Dedifferentiated amniotic fluid mesenchymal stem cell (primary cell): Measurements from ENCODE around the gene TMEM131.
"Not testable (repeated sequence)": the region's sequence is repeated elsewhere in the genome, so short reads cannot be mapped to it uniquely, and the experiment has no call there.

Experiments
- DNase-seq: peaks from one replicate; pipeline ENCODE4 v3.0.0-alpha.2; 2016; ENCODE audit errors: extremely low spot score

The TMEM131 gene, protein sequence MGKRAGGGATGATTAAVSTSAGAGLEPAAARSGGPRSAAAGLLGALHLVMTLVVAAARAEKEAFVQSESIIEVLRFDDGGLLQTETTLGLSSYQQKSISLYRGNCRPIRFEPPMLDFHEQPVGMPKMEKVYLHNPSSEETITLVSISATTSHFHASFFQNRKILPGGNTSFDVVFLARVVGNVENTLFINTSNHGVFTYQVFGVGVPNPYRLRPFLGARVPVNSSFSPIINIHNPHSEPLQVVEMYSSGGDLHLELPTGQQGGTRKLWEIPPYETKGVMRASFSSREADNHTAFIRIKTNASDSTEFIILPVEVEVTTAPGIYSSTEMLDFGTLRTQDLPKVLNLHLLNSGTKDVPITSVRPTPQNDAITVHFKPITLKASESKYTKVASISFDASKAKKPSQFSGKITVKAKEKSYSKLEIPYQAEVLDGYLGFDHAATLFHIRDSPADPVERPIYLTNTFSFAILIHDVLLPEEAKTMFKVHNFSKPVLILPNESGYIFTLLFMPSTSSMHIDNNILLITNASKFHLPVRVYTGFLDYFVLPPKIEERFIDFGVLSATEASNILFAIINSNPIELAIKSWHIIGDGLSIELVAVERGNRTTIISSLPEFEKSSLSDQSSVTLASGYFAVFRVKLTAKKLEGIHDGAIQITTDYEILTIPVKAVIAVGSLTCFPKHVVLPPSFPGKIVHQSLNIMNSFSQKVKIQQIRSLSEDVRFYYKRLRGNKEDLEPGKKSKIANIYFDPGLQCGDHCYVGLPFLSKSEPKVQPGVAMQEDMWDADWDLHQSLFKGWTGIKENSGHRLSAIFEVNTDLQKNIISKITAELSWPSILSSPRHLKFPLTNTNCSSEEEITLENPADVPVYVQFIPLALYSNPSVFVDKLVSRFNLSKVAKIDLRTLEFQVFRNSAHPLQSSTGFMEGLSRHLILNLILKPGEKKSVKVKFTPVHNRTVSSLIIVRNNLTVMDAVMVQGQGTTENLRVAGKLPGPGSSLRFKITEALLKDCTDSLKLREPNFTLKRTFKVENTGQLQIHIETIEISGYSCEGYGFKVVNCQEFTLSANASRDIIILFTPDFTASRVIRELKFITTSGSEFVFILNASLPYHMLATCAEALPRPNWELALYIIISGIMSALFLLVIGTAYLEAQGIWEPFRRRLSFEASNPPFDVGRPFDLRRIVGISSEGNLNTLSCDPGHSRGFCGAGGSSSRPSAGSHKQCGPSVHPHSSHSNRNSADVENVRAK (N-terminal part only)

DNA sequence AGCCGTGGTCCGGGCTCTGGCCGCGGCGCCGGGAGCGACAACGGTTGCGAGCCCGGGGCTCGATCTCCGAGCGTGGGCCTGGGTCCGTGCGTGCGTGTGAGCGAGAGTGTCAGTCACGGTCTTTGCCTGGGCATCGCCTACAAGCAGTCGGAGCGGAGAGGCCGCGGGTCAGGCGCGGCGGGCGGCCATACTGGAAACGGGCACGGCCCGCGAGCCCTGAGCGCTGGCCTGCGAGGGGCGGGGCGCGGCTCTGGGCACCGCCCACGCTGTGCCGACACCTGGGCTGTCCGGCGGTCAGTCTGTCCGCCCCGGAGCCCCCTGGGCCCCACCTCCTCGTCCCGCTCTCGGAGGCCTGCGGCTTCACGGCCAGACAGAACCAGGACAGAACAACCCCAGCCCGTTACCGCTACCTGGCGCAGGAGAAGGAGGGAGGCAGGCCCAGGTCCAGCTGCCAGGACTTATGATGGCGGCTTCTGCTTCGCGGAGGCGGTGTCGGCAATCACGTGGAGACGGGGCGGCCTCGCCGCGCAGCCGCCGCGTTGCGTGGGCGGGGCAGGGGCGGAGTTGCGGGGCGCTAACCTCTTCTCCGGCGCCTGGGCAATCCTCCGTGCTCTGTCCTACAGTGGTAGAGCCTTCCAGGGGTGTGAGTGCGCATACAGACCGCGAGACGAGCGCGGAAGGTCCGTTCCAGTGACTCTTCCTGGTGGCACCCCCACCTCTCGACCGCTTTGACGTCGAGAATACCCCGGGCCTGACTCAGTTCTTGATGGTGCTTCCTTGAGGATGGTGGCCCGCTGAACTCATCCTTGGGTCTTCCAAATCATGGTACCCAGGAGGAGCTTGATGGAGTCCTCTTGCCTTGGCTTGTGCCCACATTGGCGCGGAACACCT, at the start of gene TMEM131:
TSS of gene TMEM131 (minus strand) at position 215 of the 891 bp plus-strand sequence. CDS start 286 bp downstream, outside the sequence.
- peak; percentile 84 for DNase-seq

DNA sequence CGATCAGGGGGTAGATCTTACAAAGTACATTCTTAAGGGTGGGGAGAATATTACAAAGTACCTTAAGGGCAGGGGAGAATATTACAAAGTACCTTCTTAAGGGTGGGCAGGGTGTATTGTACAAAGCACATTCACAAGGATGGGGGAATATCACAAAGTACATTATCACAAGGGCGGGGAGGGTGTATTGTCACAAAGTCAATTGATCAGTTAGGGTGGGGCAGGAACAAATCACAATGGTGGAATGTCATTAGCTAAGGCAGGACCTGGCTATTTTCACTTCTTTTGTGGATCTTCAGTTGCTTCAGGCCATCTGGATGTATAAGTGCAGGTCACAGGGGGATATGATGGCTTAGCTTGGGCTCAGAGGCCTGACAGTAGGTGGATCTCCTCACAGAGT, 49.0 kb upstream of the TMEM131 start:
- DNase-seq, result not testable (repeated sequence)

DNA sequence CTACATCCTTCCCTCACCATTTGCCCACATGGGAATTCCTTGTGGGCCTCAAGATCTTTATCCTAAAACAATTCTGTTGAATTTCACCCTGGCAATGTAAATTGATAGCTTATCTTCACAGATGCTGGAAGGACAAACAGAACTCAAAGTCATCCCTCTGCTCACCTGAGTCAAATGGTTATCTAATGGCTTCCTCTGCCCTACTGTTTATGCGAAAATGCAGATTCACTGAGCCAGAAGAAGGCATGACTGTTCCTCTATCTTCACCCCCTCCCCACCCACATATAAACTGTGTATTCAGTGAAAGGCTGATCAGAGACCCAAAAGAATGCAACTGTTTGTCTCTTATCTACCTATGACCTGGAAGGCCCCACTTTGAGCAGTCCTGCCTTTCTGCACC, 47.4 kb upstream of the TMEM131 start:
- DNase-seq, result no peak

DNA sequence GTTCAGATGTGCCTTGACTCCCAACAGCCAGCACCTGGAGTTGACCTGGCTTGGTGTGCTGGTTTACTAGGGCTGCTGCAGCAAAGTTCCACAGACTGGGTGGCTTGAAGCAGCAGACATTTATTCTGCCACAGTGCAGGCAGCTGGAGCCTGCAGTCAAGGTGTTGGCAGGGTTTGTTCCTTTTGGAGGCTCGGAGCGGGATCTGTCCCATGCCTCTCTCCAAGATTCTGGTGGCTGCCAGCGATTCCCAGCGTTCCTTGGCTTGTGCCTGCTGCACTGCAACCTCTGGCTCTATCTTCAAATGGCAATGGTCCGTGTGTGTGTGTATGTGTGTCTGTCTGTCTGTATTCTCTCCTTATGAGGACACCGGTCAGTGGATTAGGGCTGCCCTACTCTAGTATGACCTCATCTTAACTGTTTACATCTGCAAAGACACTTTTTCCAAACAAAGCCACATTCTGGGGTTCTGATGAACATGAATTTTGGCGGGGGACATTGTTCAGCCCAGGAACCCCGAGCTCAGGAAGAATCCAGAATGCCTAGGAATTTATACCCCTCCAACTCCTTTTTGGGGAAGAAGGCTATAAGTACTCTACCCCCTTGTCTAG, 44.7 kb upstream of the TMEM131 start:
- no peak for DNase-seq

DNA sequence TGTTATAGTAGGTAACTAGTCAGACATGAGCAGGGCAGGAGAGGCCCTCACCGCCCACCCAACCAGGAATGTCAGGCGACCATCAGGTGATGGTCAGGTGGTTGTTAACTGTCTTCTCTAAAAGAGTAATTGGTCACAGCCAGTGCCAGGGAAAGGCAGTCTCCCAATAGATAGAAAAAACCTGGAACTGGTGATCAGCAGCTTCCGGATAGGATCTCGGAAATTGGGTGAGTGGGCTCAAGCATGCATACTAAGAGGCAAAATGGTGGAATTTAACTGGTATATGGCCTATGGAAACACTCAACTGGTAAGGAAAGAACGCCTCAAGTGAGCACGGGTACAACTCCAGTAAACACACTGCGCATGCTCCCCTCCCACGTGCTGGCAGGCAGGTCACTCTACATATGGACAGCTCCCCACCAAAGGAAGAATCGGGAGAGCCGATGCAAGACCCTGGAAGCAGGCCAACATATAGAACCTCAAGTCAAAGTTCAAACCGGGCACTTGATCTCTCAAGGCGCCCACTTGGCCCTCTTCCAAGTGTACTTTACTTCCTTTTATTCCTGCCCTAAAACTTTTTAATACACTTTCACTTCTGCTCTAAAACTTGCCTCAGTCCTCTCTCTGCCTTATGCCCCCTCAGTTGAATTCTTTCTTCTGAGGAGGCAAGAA, 43.5 kb upstream of the TMEM131 start:
- DNase-seq, result no peak

DNA sequence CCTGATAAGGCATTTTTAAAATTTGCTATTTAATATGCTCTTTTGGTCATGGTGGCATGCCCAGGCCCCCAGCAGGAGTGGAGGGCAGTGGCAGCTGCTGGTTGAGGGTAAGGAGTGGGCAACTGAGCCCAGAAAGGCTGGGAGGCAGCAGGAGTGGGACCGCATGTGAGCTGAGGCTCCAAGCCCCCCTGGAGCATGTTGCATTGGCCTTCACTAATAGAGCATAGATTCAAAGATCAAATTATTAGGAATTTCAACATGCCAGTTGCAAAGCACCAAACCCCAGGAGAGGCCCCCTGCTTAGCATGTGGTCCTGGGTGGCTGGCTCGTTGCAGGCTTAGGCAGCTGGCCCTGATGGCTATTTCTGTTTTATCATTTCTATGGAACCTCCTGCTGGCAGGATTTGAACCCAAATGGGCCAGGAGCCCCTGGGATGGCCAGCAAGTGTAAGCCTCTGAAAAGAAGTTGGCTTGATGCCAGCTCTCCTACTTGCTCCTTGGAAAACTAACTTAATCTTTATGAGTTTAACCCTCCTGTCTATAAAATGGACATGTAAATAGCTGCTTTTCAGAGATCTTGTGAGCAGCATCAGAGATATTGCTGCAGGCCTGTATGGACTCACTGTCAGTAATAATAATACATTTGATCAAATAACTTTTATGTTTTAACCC, 42.1 kb upstream of the TMEM131 start:
- DNase-seq, result no peak

DNA sequence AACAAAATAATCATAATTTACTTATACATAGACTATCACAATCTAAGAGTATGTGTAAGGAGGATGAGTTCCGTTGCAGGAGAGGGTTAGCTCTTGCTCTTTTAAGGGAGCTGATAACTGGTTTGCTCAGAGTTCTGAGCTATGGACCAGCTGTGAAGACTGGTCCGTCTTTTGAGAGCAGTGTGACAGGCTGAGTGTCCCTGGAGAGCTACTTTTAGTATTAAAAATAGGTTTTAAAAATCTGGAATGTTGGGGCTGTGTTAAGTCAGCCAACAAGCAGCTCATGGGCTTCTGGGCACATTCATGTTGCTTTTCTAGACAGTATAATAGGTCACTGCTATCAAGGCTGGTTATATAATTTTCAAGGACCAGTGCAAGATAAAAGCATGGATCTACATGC, 41.5 kb upstream of the TMEM131 start:
- no peak for DNase-seq

DNA sequence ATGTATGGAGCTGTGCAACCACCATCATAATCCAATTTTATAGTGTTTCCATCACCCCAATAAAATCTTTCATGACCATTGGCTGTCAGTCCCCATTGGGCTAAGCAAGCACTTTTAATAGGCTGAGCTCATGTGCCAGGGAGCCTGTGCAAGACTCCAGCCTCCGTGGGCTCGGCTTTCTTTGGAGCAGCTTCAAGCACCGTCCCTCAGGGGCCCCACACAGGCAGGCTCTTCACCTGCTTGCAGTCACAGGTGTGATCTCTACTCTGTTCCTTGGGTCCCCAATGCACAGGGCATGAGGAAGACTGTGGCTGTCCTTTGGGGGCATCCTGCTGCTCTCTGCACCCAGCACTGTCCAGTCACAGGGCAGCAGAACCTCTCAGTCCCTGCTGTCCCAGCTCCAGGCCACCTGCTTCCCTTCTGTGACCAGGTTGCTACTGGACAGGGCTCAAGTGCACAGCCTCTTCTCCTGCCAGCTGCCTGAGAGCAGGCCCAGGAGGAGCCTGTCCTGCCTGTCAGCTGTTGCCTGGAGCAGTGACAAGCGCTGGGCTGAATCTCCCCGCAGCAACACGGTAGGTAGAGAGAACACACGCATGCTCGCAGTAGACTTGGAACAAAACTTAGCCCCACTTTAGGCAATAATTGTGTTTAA, 40.7 kb upstream of the TMEM131 start:
- DNase-seq, result no peak

DNA sequence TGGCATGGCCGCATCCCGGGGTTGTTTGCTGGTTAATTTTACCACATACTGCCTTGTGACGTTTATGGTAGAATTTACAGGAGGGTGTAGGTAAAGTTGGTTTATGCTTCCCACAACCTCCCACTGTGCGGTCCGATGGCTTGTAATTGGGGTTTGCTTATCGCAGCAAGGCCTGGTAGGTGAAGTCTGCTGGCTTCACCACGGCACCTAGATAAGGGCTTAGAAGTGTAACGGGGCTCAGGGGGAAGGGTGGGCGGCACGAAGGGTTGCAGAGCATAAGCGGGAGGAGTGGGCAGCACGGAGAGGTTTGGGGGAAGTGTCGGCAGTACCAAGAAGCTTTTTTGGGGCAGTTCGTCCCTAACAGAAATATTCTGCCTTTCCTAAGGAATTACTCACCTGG, 39.0 kb upstream of the TMEM131 start:
- DNase-seq, result no peak

DNA sequence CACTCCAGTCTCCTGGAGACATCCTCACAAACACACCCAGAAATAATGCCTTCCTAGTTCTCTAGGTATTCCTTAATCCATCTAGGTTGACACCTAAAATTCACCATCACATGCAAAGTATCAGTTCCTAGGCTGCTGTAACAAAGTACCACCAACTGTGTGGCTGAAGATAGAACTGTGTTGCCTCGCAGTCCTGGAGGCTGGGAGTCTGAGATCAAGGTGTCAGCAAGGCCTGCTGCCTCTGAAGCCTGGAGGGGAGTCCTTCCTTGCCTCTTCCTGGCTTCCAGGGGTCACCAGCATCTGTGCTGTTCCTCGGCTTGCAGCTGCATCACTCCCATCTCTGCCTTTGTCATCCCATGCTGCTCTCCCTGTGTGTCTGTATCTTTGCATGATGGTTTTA, 36.3 kb upstream of the TMEM131 start:
- DNase-seq, result no peak

DNA sequence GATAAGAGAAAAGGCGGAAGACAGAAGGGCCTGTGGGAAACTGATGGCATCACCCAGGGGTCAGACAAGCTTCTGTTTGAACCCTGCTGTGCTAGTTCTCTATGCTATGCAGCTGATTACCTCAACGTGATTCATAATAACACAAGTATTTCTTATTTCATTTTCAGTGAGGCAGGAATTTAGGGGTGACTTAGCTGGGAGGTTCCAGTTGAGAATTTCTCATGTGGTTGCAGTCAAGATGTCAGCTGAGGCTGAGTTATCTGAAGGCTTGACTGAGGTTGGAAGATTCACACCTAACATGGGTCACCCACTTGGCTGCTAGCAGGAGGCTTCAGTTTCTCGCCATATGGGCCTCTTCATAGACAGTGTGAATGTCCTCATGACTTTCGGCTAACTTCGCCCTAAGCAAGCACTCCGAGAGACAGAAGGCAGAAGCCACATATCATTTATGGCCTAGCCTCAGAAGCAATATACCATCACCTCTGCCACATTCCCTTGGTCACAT, 34.0 kb upstream of the TMEM131 start:
- no peak for DNase-seq

DNA sequence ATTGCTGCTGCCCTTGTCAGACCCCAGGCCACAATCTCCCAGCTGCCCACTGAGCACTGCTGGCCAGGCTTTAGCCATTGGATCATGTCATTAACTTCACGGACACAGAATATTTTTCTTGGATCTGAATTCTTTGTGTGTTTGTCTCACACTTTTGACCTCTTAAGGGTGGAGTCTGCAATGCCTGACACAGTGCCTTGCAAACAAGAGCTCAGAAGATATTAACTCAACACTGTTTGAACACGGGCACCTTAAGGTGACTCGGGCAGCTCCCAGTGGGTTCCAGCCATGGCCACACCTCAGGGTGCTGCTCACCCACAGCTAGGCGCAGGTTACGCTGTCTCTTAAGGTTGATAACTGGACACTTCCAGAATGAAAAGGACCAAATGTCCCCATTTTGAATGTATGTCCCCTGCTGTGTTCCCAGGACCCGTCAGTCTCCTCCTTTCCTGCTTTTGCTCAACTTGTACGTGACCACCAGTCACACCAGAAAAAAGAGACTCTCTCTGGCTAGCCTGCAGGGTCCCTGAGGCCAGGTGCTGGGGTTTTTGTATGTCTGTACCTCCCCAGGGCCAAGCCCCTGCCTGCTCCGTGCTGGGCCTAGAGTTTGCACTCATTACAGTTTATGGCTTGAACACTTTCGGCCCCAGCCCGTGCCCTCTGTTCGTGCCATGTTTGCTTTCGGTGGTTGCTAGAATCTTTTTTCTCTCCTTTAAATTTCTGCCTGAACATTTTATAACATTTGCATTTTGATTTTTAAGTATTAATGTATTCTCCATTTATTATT, 33.4 kb upstream of the TMEM131 start:
- DNase-seq, result no peak

DNA sequence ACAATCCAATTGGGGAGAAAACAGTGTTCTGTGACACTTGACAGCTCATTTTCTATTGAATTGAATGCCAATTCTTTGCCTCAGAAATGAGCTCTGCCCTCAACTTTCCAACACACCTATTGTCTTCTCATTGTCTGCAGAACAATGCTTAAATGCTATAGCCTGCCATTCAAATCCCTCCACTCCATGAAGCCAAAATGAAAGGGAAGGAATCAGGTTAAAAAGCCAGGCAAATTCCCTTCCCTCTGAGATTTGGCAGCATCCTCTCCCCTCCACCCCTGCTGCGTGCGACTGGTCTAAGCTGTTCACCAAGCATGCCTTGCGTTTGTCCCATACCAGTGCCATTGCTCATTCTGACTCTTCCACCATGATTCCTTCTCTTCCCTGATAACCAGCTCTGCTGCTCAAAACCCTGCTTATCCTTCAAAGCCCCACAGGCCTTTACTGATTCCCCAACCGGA, 32.4 kb upstream of the TMEM131 start:
- peak; percentile 55 for DNase-seq

DNA sequence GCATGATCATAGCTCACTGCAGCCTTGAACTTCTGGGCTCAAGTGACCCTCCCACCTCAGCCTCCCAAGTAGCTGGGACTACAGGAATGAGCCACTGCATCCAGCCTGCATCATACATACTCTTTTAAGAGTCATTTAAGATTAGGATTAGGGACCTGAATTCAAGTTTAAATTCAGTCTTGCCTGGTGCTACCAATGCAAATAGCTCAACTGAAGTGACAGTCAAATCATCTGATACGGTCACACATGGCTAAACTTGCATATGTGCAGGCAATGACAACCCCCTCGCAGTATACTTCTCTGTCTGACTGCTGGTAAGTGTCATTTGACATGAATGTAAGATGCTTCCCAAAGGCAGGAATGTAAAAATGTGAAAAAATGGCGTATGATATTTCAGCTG, 31.8 kb upstream of the TMEM131 start:
- DNase-seq, result no peak

DNA sequence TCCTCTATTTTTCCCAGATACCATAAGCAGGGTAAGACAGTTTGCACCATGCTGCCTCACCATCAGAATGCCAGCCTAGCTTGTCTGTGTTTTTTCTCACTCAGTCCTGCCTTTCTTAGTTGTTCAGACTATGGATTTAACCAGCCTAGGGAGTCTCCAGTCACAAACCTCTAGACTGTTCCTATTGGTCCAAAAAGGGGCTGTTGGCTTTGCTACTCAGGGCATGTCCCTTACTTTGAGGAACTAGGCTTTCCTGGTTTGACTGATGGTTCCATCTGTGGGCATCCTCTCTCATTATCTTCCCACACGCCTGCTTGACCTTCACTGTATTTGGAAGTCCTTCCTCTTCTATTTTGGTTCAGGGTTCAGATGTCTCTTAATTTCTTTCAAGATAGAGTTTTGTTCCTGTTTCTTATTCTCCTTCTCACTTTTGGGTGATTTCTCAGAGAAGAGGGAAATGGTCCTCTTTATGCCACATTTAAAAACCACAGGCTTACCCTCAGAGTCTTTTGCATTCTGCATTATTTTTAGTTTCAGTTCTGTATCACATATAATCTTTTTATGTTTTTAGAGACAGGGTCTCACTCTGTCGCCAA, 31.3 kb upstream of the TMEM131 start:
- no peak for DNase-seq

DNA sequence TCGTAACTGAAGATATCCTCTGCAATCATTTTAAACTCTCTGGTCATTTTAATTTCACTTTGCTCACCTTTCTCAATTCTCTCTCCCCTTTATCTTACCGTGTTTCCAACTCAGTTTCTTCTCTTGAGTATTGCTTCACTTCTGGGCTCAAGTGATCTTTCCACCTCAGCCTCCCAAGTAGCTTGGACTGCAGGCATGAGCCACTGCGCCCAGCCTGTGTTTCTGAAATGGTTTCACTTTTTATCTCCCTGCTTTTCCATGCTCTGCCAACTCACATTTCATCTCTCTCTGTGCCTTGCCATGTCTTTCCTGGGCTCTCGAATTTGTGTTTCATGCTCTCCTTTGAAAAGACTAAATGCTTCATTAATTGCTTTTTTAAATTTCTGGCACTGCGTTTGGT, 30.5 kb upstream of the TMEM131 start:
- DNase-seq, result no peak

DNA sequence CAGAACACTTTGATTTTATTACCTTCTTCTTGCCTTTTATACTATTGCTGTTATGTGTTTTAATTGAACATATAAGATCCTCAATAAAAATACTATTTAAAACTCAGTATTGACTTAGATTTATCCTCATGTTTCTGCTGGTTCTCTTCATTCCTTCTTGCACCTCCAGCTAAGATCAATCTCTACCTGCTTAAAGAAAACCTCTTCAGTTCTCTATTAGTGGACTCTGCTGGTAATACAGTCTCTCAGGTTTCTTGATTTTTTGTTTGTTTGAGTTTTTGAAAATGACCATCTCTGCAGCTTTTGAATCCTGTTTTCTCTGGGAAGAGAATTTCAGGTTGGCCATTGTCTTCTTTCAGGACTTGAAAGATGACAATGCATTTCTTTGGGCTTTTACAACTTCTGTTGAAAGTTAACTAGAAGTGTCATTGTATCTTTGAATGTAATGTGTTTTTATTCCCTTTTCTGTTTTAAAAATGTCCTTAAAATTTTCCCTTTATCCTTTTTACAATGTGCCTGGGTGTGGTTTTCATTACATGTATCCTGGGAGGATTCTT, 29.8 kb upstream of the TMEM131 start:
- DNase-seq, result no peak
